ENCODE data around the gene PGRMC1.
"Not testable (repeated sequence)": the region's sequence is repeated elsewhere in the genome, so short reads cannot be mapped to it uniquely, and the experiment has no call there.

The PGRMC1 gene

DNA sequence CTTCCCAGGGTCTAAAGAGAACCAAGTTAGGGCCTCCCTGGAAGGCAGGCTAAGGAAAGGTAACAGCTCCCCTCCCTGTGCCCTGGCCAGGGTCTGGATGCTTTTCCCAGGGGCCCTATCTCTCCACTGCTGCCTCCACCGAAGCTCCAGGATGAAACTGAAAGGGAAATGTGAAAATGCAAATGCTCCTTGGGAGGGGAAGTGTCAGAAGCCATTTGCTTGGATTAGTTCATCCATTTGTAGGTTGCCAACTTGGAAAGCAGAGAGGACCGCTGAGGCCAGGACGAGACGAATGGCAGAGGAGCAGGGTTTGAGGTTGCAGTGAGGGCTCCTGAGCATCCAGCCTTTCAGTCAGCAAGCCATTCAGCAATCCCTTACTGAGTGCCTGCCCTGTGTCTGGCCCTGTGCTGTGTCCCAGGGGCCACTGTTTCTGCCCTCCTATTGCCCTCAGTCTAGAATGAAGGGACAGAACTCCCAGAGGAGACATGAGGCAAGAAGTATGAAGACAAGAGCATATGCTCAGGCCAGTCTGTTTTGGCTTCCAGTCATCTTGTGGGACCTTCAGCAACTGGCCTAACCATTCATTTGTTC is 45.9 kb upstream of the PGRMC1 start:
- no peak overlapping the region for H3K4me3 ChIP-seq (ENCODE audit: low read depth, low read length)
- no peak for DNase-seq
- TF ChIP-seq, protein P1, sequence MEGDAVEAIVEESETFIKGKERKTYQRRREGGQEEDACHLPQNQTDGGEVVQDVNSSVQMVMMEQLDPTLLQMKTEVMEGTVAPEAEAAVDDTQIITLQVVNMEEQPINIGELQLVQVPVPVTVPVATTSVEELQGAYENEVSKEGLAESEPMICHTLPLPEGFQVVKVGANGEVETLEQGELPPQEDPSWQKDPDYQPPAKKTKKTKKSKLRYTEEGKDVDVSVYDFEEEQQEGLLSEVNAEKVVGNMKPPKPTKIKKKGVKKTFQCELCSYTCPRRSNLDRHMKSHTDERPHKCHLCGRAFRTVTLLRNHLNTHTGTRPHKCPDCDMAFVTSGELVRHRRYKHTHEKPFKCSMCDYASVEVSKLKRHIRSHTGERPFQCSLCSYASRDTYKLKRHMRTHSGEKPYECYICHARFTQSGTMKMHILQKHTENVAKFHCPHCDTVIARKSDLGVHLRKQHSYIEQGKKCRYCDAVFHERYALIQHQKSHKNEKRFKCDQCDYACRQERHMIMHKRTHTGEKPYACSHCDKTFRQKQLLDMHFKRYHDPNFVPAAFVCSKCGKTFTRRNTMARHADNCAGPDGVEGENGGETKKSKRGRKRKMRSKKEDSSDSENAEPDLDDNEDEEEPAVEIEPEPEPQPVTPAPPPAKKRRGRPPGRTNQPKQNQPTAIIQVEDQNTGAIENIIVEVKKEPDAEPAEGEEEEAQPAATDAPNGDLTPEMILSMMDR (IDR thresholded peaks at IDR 0.05; ENCODE audit: low read depth, low read length), result no peak
- no peaks in the 10 kb centered on the region for H3K9me3 ChIP-seq (ENCODE audit: severe bottlenecking)
- H3K27me3 ChIP-seq (ENCODE audit: insufficient read depth, low read depth, severe bottlenecking), result peaks cover 19% of the 10 kb centered on the region
- no peaks in the 10 kb centered on the region for H3K36me3 ChIP-seq
- H3K27ac ChIP-seq, result no peak overlapping the region

- H3K27me3 ChIP-seq (ENCODE audit: insufficient read depth, low read depth, severe bottlenecking), result peaks cover 19% of the 10 kb centered on the region
- H3K9me3 ChIP-seq (ENCODE audit: severe bottlenecking), result no peaks in the 10 kb centered on the region
- TF ChIP-seq, protein P1 (IDR thresholded peaks at IDR 0.05; ENCODE audit: low read depth, low read length), result no peak
- H3K4me3 ChIP-seq (ENCODE audit: low read depth, low read length), result no peak overlapping the region
- no peaks in the 10 kb centered on the region for H3K36me3 ChIP-seq
- H3K27ac ChIP-seq, result no peak overlapping the region
- DNase-seq, result no peak
These were observed 45.3 kb upstream of the PGRMC1 start for GRCh38 chrX:119190831-119191230.

DNA sequence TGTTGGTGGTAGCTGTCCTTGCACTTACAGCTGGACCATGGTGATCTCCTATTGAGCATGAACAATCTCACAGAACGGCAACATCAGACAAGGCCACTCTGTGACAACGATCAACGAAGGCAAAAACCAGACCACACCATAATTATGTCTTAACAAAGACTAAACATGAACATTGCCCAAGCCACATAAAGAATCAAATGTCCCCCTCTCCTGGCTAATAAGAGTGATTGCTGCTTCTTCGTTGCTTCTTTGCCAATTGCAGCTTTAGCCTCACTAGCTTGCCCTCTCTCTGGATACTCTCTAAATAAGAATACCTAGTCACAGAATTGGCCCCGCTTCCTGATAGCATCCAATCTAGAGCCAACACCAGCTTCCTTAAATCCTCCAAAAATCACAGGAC is 41.5 kb upstream of the PGRMC1 start:
- TF ChIP-seq, protein P1 (IDR thresholded peaks at IDR 0.05; ENCODE audit: low read depth, low read length), result peak; percentile 30
- Histone ChIP-seq H3K27me3 (ENCODE audit: insufficient read depth, low read depth, severe bottlenecking) (peaks cover 8% of the 10 kb centered on the region), H3K9me3 (ENCODE audit: severe bottlenecking) (no peaks in the 10 kb centered on the region), H3K36me3 (no peaks in the 10 kb centered on the region), H3K4me3 (ENCODE audit: low read depth, low read length) (no peak overlapping the region), H3K27ac (no peak overlapping the region)
- no peak for DNase-seq

DNA sequence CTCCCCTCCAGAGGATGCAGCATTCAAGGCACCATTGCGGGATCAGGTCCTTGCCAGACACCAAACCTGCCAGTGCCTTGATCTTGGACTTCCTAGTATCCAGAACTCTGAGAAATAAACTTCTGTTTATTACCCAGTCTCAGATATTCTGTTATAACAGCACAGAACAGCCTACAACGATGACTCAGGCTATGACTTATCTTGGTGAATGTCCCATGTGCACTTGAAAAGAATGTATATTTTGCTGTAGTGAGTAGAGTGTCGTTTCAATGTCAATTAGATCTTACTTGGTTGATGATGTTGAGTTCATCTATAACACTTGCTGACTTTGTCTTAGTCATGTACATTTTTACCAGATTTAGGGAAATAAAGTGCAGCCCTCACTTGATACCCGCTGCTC is 34.5 kb upstream of the PGRMC1 start:
- peaks cover 11% of the 10 kb centered on the region for H3K27me3 ChIP-seq (ENCODE audit: insufficient read depth, low read depth, severe bottlenecking)
- H3K4me3 ChIP-seq (ENCODE audit: low read depth, low read length), result no peak overlapping the region
- H3K36me3 ChIP-seq, result no peaks in the 10 kb centered on the region
- no peak overlapping the region for H3K27ac ChIP-seq
- TF ChIP-seq, protein P1 (IDR thresholded peaks at IDR 0.05; ENCODE audit: low read depth, low read length), result no peak
- DNase-seq, result no peak
- no peaks in the 10 kb centered on the region for H3K9me3 ChIP-seq (ENCODE audit: severe bottlenecking)

DNA sequence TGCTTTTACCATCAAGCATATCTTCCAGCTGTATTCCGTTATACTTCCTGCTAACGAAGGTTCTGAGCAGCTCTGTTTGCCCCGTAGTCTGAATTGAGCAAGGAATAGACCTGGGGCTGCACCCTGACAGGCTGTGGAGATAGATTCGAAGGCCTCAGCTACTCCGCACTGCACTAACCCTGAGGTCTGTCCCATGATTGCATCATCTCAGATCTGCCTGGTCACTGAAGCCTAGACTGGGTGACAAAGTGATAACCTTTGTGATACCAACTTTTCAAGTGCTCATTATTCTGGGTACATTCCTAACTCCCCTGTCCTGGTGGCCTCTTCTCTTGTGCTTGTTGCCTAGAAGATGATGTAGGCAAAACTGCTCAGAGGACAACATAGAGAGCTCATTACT is 29.9 kb upstream of the PGRMC1 start:
- Histone ChIP-seq H3K9me3 (ENCODE audit: severe bottlenecking) (no peaks in the 10 kb centered on the region), H3K4me3 (ENCODE audit: low read depth, low read length) (no peak overlapping the region), H3K36me3 (no peaks in the 10 kb centered on the region), H3K27me3 (ENCODE audit: insufficient read depth, low read depth, severe bottlenecking) (peaks cover 9% of the 10 kb centered on the region), H3K27ac (no peak overlapping the region)
- TF ChIP-seq, protein P1 (IDR thresholded peaks at IDR 0.05; ENCODE audit: low read depth, low read length), result no peak
- DNase-seq, result no peak

- not testable (repeated sequence) for DNase-seq
These were observed 28.6 kb upstream of the PGRMC1 start for GRCh38 chrX:119207483-119207882.

More at GRCh38 chrX:119207483-119207882, 28.6 kb upstream of the PGRMC1 start:
- H3K27me3 ChIP-seq (ENCODE audit: insufficient read depth, low read depth, severe bottlenecking); H3K4me3 ChIP-seq (ENCODE audit: low read depth, low read length); H3K27ac ChIP-seq; H3K9me3 ChIP-seq (ENCODE audit: severe bottlenecking); H3K36me3 ChIP-seq: not testable (repeated sequence)
